MCF 10A (cell line): ENCODE results near the gene RASA2. TPM values are rescaled to one million over a fixed set of nuclear protein-coding genes. Genes with fewer than 3 reads are reported as not detected.

ENCODE experiments used
- BruUV-seq: library from RNA; stranded (reverse); fragments of 400-500 nt; replicated peaks from 2 replicates; lab custom pipeline; 2021; lab: Mats Ljungman, UMichigan
- CTCF ChIA-PET: fragments of 300-600 bp; sonication (Branson Sonifier 250); formaldehyde crosslinking; extraction: SDS; loops from one replicate; lab custom pipeline; 2021; ENCODE audit warnings: antibody characterized with exemption, inconsistent platforms; lab: Yijun Ruan, JAX
- POLR2A ChIA-PET: fragments of 300-600, 350-650 bp; sonication (Branson Sonifier 250); formaldehyde crosslinking; extraction: SDS; loops from one replicate; lab custom pipeline; 2020; ENCODE audit warnings: antibody characterized with exemption, inconsistent platforms; lab: Yijun Ruan, JAX
- DNase-seq: peaks from one replicate; pipeline ENCODE4 v3.0.0-alpha.2; 2018; ENCODE audit not compliant: unreplicated experiment
- H3K27ac Mint-ChIP-seq: one replicate; pipeline ENCODE4 v1.8.0; 2022; ENCODE audit warnings: mild to moderate bottlenecking, low read depth, mixed read lengths; ENCODE audit not compliant: unreplicated experiment
- H3K27me3 Mint-ChIP-seq: one replicate; pipeline ENCODE4 v1.8.0; 2022; ENCODE audit warnings: mixed read lengths; ENCODE audit not compliant: insufficient read depth, unreplicated experiment
- H3K36me3 Mint-ChIP-seq: one replicate; pipeline ENCODE4 v1.8.0; 2022; ENCODE audit warnings: mild to moderate bottlenecking, moderate library complexity, mixed read lengths; ENCODE audit not compliant: insufficient read depth, unreplicated experiment
- H3K4me1 Mint-ChIP-seq: one replicate; pipeline ENCODE4 v1.8.0; 2022; ENCODE audit warnings: mixed read lengths; ENCODE audit not compliant: insufficient read depth, unreplicated experiment
- H3K4me3 Mint-ChIP-seq: one replicate; pipeline ENCODE4 v1.8.0; 2022; ENCODE audit warnings: mild to moderate bottlenecking, moderate library complexity, mixed read lengths; ENCODE audit not compliant: unreplicated experiment
- H3K9me3 Mint-ChIP-seq: one replicate; pipeline ENCODE4 v1.8.0; 2022; ENCODE audit warnings: mixed read lengths; ENCODE audit not compliant: unreplicated experiment
- CTCF ChIP-seq: fragments of 200-600 bp; IDR thresholded peaks from one replicate; pipeline ENCODE4 v1.8.0; 2022; ENCODE audit warnings: antibody characterized with exemption, mild to moderate bottlenecking; ENCODE audit not compliant: unreplicated experiment
- intact Hi-C: fragments of 100-400 bp; cut with micrococcal nuclease; formaldehyde crosslinking; loops from 2 replicates; pipeline ENCODE4 v1.14.1; 2022
- total RNA-seq: library from RNA; stranded (reverse); gene quantifications from 2 replicates; pipeline ENCODE4 v1.2.3, GENCODE V29; 2022

The RASA2 gene
- total RNA-seq, 1 experiment from 2014 or later, result 19.5 TPM

DNA sequence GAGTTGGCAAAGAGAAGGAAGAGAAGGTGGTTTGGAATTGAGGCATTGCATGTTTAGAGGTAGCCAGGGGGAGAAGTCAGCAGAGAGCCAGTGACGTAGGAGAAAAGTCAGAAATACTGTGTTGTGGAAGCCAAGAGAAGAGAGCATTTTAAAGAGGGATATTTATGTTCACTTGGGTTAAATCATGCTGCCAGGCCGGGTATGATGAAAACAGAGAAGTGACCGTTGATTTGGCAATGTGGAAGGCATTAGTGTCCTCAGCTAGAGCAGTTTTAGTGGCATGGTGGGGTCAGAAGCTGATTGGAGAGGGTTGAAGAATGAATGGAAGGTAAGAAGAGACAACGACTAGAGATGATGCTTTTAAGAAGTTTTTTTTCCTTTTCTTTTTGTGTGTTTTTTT lies 24.5 kb downstream of the RASA2 start:
- Mint-ChIP-seq H3K4me1 (peaks cover 19% of the 10 kb centered on the region), H3K9me3 (no peaks in the 10 kb centered on the region), H3K36me3 (peaks cover 27% of the 10 kb centered on the region), H3K4me3 (no peak overlapping the region), H3K27me3 (no peaks in the 10 kb centered on the region), H3K27ac (no peak overlapping the region)
- CTCF ChIA-PET, result no interaction called here
- no TSS peak for BruUV-seq
- POLR2A ChIA-PET, result no interaction called here
- intact Hi-C loops, result no loop called here
- no peak for DNase-seq
- no peak for TF ChIP-seq CTCF

GRCh38 chr3:141514382-141514781 lies 27.6 kb downstream of the RASA2 start:
- Mint-ChIP-seq H3K9me3 (no peaks in the 10 kb centered on the region), H3K27ac (no peak overlapping the region), H3K4me3 (no peak overlapping the region), H3K27me3 (no peaks in the 10 kb centered on the region), H3K4me1 (peaks cover 18% of the 10 kb centered on the region), H3K36me3 (peaks cover 53% of the 10 kb centered on the region)
- no peak for TF ChIP-seq CTCF
- DNase-seq, result no peak
- CTCF ChIA-PET, result interaction anchor here (0.7 to 3.3 kb wide), 9 partner anchors 7 to 211 kb away, joined by 3 to 16 read pairs (median 4); no protein-coding TSS in a partner anchor
- BruUV-seq, result no TSS peak
- POLR2A ChIA-PET, result interaction anchor here (0.7 to 2.4 kb wide), 4 partner anchors 9 to 35 kb away, joined by 3 to 16 read pairs (median 4); no protein-coding TSS in a partner anchor
- intact Hi-C loops, result no loop called here

GRCh38 chr3:141519587-141519986 lies 32.8 kb downstream of the RASA2 start:
- H3K4me1 Mint-ChIP-seq, result no peaks in the 10 kb centered on the region
- DNase-seq, result no peak
- H3K9me3 Mint-ChIP-seq, result no peaks in the 10 kb centered on the region
- POLR2A ChIA-PET, result no interaction called here
- intact Hi-C loops, result no loop called here
- H3K4me3 Mint-ChIP-seq, result no peak overlapping the region
- TF ChIP-seq CTCF, result no peak
- H3K27me3 Mint-ChIP-seq, result no peaks in the 10 kb centered on the region
- H3K36me3 Mint-ChIP-seq, result peaks cover 44% of the 10 kb centered on the region
- BruUV-seq, result no TSS peak
- no peak overlapping the region for H3K27ac Mint-ChIP-seq
- CTCF ChIA-PET, result interaction anchor here (0.5 kb wide), 1 partner anchor 211 kb away, joined by 4 read pairs; no protein-coding TSS in a partner anchor

GRCh38 chr3:141521781-141522180 lies 35.0 kb downstream of the RASA2 start:
- Mint-ChIP-seq H3K27ac (peak overlapping the region; percentile 23), H3K4me1 (peaks cover 8% of the 10 kb centered on the region), H3K9me3 (no peaks in the 10 kb centered on the region), H3K27me3 (no peaks in the 10 kb centered on the region), H3K36me3 (peaks cover 39% of the 10 kb centered on the region), H3K4me3 (no peak overlapping the region)
- ChIA-PET POLR2A (interaction anchor here (1.0 to 1.5 kb wide), 2 partner anchors 9 to 34 kb away, joined by 5 read pairs; no protein-coding TSS in a partner anchor), CTCF (interaction anchor here (0.6 to 1.0 kb wide), 2 partner anchors 19 to 845 kb away, joined by 4 read pairs; no protein-coding TSS in a partner anchor)
- no peak for DNase-seq
- intact Hi-C loops, result no loop called here
- no TSS peak for BruUV-seq
- no peak for TF ChIP-seq CTCF
